Measurements from ENCODE around the gene CLN6. TPM values are rescaled to one million over a fixed set of nuclear protein-coding genes. Genes with fewer than 3 reads are reported as not detected.
A peak's percentile ranks its signal among the peaks of the same experiment; 100 is the strongest.
"Not testable (repeated sequence)": the region's sequence is repeated elsewhere in the genome, so short reads cannot be mapped to it uniquely, and the experiment has no call there.

Gene CLN6
- total RNA-seq, 1 donor from 2014 or later: 25.7 TPM

DNA sequence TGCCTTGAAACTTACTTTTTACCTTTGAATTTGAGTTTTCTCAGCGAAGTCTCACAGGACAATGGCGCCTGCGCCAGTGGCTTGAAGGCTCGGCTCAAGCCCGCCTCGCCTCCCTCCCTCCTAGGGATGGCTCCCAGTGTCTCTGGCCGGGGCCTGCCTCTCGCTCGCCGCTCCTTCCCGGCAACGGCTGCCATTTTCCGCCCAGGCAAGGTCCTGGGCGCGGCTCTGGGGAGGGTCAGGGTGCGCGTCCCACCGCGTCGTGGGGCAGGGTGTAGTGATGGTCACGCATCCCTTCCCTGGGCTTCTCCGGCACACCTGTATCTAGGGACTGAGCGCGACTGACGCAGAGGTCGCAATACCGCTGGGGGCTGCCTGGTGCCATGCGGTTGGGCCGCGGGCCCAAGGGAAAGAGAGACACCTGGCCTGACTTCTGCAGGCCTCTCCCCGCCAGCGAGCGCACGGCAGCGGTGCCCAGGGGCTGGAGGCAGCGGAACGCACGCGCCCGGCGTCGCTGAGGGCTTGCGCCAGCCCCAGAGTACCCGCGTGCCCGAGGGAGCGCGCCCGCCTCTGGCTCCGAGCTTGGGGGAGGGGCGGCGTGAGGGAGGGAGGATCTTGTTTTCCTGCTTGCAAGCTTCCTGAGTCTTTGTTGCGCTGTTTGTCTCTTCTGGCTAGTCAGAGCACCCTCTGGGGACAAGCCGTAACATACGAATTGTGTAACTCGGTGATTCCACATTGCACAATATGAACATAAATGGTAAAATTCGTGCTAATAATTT is 27.3 kb upstream of the CLN6 start:
- DNase-seq (ENCODE audit: low spot score): peak; percentile 92

DNA sequence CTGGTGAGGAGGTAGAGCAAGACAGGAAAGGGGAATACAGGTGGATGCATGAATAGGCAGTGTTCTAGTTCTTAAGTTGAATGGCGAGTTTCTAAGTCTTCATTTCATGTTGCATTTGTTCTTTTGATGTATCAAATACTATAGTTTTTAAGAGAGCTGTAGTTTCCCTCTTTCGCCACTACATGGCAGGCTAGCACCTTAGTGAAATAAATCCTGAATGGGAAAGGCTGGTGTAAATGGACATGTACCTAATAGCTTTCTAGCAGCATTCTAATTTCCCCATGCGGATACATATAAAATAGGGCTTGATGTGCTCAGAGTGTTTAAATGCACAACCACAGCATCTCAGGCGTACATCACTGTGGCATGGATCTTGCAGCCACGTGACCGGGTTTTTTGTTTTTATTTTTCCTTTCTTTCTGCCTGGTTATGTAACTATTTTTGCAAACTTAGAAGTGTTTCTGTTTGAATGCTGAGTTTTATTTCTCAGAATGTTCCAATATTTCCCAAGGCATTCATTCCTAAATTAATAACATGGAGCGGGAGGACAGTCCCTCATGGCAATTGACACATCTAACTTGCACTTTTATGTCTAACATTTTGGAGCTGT is 23.5 kb upstream of the CLN6 start:
- DNase-seq (ENCODE audit: low spot score): peak; percentile 51

DNA sequence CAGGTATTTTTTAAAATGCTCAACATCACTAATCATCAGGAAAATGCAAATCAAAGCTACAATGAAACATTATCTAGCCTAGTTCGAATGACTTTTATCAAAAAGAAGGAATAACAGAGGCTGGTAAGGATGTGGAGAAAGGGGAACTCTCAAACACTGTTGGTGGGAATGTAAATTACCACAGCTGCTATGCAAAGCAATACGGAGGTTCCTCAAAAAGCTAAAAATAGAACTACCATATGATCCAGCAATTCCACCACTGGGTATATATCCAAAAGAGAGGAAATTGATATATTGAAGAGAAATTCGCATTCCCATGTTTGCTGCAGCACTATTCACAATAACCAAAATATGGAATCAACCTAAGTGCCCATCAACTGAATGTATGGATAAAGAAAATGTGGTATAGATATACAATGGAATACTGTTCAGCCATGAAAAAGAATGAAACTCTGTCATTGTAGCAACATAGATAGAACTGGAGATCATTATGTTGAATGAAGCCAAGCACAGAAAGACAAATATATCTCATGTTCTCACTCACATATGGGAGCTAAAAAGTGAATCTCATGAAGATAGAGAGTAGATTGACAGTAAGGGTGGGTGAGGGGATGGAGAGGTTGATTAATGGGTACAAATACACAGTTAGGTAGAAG is 19.7 kb upstream of the CLN6 start:
- no peak for DNase-seq (ENCODE audit: low spot score)

DNA sequence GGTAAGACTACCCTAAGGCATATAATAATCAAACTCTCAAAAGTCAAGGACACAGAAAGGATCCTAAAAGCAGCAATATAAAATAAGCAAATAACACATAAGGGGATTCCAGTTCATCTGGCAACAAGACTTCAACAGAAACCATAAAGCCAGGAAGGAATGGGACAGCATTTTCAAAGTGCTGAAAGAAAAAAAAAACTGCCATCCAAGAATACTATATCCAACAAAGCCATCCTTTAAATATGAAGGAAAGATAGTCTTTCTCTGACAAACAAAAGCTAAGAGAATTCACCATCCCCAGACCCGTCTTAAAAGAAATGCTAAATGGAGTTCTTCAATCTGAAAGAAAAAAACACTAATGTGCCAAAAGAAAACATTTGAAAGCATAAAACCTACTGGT is 14.7 kb upstream of the CLN6 start:
- DNase-seq (ENCODE audit: low spot score): no peak

DNA sequence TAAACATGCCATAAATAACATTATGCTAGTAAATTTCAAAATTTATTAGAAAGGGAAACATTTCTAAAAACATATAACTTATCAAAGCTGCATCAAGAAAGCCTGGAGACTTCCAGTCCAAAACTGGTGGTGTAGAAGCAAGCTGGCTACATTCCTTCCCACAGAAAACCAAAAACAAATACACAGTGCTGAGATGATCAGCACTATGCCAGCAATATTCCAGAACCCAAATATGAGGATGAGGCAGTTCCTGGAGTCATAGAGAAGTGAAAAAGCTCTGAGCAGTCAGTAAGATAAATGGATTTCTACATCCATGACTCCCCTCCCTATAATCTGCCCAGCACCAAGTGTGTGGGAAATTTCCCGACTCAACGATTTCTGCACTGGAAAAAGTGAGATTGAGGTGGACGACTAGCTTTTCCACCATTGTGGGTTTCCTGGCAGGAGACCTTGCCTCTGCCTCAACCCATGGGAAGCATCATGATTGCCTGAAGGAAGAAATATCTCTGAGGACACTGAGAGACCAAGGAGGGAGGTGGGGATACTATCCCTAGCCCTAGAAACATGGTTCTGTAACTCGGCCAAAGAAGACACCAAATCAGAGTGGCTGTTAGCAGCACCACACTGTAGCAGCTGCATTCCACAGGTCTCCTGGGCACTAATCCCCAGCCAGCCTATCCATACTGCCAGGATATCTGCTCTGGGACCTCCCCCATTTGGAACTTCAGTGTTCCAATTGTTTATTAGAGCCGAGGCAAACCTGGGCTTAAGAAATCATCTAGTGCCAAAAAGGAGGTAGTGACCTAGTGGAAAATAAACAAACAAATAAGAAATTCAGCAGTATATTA is 11.8 kb upstream of the CLN6 start:
- no peak for DNase-seq (ENCODE audit: low spot score)

DNA sequence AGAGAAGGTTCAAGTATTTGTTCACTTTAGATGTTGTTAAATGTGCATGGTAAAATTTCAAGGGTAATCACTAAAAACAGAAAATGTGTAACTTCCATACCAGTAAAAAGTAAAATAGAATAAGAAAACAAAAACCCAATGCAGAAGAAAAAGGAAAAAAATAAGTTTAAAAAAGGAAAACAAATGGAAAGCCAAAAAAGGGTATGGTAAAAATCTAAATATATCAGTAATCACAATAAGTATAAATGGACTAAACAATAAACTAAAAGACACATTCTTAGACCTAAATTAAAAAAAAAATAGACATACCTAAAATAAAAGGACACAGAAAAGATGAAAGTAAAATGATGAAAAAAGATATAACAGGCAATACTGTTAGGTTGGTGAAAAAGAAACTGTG is 9.5 kb upstream of the CLN6 start:
- DNase-seq (ENCODE audit: low spot score): no peak

DNA sequence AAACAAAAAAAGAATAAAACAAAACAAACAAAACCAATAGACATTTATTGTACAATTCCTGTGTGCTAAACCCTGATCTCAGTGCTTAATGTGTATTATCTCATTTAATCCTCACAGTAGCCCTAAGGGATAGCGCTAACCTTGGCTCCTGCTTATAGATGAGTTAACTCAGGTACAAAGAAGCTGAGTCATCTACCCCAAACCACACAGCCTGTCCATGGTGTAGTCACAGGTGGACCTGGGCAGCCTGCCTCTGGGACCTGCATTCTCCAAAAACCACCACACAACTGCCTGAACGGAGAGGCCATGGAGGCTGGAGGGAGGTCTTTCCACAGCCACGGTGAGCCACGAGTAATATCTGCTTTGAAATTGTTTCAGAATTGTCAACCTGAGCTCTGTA is 5.5 kb upstream of the CLN6 start:
- no peak for DNase-seq (ENCODE audit: low spot score)

DNA sequence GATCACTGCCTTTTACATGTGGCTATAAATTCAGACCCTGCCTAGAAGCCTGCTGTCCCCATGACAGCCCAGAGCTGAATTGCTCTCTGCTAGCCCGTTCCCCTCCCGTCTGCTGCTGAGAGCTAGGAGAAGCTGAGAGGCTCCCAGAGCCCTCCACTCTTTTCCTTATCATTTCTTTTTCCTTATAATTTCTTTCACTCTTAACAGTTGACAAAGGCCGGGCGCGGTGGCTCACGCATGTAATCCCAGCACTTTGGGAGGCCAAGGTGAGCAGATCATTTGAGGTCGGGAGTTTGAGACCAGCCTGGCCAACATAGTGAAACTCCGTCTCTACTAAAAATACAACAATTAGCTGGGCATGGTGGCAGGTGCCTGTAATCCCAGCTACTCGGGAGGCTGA is 5.0 kb upstream of the CLN6 start:
- not testable (repeated sequence) for DNase-seq (ENCODE audit: low spot score)

DNA sequence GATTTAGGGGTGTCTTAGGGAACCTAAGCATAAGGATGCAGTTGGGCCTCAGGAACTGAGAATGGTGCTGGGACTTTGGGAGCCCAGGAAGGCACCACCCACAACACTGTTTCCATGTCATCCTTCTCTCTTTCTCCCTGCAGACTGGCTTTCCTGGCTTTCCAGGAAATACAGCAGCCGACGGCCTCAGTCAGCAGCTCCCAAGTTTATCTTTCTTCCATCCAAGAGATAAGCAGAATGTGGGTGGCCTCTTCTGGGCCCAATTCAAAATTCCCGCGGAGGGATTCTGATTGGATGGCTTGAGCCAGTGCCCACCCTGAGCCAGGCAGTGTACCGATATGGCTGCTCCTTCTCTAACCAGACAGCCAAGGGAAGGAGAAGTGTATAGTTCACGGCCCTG is 4.5 kb upstream of the CLN6 start:
- no peak for DNase-seq (ENCODE audit: low spot score)

DNA sequence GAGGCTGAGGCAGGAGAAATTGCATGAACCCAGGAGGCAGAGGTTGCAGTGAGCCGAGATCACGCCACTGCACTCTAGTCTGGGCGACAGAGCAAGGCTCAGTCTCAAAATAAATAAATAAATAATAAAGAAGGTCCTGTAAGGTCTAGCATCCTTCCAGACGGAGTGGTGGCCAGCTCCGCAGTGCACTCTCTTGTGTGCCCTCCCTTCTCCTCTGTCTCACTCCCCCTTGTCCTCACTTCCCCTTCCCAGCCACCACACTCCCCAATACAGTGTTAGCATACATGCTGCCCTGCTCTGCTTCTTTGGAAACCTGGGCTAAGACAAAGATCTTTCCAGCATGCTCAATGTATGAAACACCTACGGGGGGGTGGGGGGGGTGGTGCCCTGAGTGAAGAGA is 3.4 kb upstream of the CLN6 start:
- DNase-seq (ENCODE audit: low spot score): no peak

DNA sequence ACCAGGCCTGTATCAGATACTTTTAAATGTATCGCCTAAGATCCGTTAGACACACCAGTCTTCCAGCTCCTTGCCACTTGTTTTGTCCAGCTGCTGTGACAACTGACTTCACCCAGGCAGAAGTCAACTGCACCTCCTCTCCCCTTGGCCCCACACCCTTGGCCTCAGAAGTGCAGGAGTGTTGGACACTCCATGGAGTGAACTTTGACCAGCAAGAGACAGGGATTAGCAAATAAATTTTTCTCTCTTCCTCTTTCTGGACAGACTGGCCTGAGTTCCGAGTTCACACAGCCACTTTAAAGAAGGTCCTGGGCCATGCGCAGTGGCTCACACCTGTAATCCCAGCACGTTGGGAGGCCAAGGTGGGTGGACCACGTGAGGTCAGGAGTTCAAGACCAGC is 2.9 kb upstream of the CLN6 start:
- peak; percentile 32 for DNase-seq (ENCODE audit: low spot score)

DNA sequence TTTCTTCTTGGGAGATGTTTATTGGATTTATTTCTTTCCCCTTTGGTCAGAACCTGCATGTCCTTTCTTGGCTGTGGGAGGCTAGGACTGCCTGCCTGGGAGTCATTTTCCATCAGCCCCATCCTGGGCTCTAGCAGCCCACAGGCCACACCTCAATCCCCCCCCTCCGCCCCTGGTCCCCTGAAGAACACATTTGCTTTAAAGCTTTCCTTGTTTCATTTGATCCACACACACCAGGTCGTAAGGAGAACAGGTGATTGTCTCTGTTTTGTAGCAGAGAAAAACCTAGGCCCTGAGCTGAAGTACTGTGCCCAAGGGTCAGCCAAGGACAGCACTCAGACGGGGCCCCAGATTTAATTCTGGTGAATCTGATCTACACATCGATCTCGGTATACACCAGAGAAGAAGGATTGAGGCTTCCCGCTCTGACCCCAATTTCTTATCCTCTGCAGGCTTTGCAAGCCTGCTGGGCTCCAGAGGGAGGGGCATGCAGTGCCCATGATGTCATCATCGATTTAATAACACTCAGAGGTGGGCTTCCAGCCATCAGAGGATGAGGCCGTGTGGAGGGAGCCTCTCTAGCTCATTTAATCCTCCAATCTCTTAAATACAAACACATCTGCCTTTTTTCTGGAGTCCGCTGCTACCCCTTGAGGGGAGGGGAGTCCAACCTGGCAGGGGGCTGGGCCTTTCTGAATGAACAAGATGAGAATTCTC is 1.7 kb upstream of the CLN6 start:
- DNase-seq (ENCODE audit: low spot score): no peak

DNA sequence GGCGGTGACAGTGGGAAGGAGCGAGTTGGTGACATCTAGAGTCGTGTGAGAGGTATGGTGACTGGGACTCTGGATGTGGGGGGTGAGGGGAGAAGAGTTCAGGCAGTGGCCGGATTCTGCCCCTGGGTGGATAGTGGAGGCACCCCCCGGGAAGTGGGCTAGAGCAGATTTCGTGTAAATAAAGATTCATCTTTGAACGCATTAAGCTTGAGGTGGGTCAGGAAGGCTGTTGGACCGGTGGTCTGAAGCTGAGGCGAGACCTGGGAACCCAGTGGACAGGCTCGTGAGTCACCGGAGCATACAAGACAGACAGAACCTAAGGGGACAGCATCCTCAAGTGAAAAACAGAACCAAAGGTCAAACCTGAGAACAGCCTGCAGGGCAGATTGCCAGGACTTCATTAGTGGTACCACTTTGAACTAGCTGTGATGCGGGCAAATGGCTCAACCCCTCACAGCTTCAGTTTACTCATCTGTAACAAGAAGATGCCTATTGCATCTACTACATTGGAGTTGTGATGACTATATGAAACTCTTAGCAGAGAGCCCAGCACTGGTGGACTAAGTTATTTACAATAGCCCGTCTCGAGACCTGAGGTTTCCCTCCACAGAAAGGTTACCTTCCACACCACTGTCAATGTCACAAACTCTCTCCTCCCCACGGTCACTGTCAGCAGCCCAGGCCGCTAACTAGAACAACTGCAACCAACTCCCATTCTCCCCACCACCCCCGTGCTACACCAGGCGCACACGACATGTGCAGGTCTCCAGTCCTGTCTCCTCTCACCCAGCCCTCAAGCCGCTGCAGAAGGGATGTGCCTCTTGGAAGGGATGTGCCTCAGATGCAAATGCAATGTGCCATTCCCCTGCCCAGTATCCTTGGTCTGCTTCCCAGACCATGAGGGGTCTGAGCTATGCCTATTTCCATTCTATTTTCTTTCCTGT is 901 bp upstream of the CLN6 start:
- DNase-seq (ENCODE audit: low spot score): no peak

DNA sequence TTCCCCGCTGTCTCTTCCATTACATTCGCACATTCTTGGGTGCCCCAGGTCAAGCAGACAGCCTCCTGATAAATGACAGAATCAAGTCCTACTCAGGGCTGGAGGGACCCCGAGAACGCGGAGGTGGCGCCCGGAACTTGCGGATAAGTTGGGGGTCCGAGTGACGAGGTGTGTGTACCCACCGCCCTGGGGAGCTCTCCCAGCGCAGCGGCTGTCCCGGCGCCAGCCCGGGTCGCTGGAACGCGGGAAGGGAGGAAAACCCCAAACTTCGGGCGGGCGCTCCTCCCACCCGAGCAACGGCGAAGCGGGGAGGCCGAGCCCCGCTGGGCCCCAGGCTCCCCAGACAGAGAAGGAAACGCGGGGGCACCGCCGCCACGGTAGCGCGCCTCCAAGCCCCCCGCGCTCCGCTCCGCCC is 550 bp downstream of the CLN6 start:
- DNase-seq (ENCODE audit: low spot score): no peak

DNA sequence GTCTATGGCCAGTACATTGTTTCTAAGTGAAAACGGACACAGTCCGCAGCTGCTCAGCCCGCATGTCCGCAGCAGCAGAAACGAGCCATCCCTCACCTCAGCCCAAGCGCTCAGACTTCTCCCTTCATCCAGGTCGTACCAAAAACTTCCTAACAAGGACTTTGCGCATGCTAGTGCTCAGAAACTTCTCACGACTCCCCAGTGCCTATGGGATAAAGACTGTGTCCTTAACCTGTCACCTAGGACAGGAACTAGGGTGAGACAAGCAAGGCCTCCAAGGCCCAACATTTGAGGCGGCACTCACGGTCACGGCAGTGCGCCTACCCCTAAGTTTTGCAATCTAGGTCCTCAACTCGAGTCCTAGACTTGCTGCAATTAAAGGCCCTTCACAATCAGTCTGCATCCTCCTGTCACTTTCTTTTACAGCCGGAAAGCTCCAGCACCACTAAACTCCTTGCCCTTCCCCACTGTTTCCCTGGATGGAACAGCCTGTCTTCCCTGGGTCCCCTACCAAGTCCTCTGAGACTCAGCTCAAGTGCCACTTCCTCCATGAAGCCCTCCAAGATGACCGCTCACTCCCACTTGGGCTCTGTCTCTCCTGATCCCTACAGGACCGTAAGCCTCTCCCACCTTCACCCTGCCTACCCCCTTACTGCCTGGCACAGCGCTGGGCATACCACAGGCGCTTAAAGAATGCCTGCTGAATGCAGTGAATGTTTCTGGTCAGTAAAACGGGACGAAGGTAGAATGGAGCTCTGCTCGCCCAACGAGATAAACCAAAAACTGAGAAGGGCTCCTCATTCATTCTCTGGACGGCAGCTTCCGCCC is 1.2 kb downstream of the CLN6 start:
- no peak for DNase-seq (ENCODE audit: low spot score)

DNA sequence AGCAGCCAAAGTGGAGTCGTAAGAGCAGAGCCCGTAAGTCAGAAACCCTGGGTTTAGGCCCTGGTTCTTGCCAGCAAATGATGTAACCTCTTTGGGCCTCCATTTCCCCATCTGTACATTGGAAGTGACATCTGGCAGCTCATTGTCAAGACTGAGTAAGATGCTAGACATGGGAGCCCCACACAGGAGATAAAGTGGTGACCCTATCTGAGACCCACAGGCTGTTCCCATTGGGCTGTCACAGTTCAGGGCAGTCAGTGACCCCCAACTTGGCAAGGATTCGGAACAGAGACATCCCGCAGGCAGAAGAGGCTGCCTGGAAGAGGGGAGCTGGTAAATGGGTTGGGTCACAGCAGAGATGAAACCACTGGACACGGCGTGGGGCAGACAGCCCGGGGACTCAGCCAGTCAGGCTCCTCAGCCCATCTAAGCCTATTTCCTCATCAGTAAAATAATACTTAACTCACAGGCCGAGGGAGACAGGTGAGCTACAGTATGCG is 1.8 kb downstream of the CLN6 start:
- no peak for DNase-seq (ENCODE audit: low spot score)

DNA sequence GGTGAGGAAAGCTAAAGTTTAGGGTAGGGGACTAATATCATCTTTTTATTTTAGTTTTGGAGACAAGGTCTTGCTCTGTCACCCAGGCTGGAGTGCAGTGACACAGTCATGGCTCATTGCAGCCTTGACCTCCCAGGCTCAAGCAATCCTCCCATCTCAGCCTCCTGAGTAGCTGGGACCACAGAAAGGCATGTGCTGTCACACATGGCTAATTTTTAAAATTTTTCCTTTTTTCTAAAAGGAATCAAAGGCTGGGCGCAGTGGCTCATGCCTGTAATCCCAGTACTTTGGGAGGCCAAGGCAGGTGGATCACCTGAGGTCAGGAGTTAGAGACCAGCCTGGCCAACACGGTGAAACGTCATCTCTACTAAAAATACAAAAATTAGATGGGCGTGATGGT is 4.1 kb downstream of the CLN6 start:
- DNase-seq (ENCODE audit: low spot score): not testable (repeated sequence)

DNA sequence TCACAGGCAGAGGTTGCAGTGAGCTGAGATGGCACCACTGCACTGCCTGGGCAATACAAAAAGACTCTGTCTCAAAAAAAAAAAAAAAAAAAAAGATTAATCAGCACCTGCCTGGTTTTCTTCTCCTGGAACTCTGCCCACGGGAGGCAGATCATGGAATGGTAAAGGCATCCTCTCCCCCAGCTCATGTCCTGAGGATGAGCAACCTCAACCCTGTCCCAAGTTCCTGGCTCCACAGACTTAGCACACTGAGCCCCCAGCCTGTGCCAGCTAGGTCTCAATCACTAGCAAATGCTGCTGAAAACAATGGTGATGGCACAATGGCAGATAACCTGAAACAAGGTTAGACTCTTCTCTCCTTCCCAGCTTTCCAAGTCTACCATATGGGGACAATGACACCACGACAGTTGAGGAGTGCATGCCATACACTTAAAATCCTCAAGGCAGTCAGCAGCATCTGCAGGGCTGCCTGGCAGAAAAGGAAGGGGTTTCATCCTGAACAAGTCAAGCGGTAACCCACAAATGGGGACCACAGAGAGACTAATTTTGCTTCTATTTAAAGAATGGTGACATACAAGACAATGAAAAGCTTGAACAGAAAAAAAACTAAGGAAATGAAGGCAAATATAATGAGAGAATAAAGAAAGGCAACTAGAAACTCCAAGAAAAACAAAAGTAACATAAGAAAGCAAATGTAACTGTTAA is 4.8 kb downstream of the CLN6 start:
- peak; percentile 7 for DNase-seq (ENCODE audit: low spot score)

DNA sequence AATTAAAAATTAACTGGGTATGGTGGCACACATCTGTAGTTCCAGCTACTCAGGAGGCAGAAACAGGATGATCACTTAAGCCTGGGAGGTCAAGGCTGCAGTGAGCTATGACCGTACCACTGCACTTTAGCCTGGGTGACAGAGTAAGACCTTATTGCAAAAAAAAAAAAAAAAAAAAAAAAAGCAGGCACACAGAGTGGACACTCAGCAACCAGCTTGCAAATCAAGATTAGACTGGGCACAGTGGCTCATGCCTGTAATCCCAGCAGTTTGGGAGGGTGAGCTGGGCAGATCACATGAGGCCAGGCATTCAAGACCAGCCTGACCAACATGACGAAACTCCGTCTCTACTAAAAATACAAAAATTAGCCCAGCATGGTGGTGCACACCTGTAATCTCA is 5.4 kb downstream of the CLN6 start:
- DNase-seq (ENCODE audit: low spot score): peak; percentile 4

Measured in mucosa of gallbladder (tissue), 1 donor.